ENCODE measurements around the gene ZNF415.
"Not testable (repeated sequence)": the region's sequence is repeated elsewhere in the genome, so short reads cannot be mapped to it uniquely, and the experiment has no call there.

ZNF415 gene

DNA sequence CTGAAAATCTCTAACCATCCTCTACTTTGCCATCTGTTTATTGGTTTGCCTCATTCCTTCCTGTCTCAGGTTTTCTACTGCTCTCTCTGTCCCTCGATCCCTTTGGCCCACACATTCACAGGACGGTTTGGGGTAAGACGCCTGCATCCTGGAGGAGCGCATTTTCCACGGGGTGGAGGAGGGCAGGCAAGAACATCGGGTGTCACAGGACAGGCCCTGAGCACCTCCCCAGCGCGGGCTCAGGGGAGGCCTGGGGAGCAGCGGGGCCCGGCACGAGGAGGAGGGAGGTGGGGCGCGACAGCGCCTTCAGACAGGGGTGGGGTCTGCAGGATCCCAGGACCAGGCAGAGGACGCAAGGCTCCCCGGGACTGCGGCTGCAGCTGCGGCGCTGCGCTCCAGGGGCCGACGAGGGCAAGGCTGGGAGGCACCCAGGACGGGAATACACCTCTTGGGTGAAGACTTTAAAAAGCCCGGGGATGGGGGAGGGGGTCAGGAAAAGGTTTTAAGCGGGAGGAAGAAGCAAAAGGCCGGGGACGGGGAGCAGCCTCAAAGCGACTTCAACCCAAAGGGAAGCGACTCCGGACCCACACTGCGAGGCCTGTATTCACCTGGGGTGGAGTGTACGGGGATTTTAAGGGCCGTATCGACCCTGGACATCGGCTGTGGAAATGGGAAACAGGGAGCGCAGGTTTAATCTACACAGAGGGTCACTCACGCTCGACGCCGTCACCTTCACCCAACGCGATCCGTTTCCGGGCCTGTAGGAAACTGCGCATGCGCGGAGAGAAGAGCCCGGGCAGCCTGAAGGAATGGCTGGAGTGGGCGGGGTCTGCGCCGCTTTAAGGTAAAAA lies at the start of gene ZNF415:
Gene ZNF415, minus strand, starts transcription at position 770 of the 851 bp plus-strand sequence. CDS start 10,234 bp downstream, outside the sequence.
- no peak for DNase-seq

DNA sequence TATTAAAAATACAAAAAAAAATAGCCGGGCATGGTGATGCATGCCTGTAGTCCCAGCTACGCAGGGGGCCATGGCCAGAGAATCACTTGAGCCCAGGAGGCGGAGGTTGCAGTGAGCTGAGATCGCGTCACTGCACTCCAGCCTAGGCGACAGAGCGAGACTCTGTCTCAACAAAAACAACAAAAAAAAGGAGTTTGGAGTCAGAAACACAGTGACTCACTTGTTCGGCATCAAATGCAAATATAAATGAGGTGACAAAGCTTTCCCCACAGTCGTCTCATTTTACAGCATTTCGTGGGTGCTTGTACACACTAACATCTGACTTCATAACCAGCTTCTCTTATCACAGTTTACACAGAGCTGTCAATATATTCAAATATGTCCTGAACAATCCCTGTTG lies 49.5 kb upstream of the ZNF415 start:
- no peak for DNase-seq

DNA sequence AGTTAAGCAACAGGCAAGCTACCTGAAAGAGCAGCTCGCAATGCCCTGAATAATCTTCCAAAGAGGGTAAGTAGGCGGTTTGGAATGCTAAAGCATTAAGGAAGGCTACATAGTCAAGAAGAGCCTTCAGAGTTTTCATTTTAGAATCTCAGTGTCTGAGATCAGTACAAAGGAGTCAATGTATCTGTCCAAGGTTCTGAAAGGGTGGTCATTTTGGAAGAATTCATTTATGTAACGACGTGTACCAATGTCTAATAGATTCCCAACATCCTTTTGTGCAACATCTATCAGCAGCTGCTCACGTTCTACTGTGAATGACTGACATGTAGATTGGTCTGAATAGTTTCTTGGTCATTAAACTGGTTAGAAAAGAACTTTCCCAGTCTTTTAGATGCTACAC lies 45.3 kb upstream of the ZNF415 start:
- DNase-seq = no peak

DNA sequence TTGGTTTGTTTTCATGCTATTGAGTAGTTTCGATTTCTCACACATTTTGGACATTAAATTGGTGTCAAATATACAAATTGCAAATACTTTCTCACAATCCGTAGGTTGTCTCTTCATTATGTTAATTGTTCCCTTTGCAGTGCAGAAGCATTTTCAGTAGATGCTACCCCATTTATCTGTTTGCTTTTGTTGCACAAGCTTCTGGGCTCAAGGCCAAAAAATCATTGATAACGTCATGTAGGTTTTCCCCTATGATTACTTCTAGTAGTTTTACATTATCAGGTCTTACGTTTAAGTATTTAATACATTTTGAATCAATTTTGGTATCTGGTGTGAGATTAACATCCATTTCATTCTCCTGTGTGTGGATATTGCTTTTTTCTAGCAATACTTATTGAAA lies 40.2 kb upstream of the ZNF415 start:
- DNase-seq = no peak

DNA sequence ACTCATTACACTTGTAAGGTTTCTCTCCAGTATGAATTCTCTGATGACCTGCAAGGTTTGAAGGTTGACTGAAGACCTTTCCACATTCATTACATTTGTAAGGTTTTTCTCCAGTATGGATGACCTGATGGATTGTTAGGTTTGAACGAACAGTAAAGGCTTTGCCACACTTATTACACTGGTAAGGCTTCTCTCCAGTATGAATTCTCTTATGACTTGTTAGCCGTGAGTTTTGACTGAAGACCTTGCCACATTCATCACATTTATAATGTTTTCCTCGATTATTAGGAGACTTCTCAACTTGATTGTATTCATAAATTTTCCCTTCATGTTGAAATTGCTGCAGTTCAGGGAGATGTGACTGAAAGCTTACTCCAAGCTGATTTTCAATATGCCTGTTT lies 33.0 kb upstream of the ZNF415 start:
- DNase-seq = no peak

DNA sequence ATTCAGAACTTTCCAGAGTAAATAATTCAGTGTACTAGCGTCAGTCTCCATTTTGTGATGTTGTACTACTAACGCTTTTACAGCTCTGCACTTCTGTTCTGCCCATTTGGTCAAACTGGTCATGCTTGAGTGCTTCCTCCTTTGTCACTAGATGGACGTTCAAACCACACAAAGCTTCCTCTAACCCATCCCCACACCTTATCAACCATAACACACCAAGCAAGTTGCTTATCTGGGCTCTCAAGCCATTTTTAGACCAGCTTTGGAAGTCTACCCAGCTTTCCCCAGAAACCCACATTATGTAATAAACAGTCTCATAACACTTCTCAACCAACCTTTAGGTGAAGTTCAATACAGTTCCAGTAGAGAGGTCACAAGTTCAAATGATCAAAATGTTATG lies 28.4 kb upstream of the ZNF415 start:
- DNase-seq = no peak

DNA sequence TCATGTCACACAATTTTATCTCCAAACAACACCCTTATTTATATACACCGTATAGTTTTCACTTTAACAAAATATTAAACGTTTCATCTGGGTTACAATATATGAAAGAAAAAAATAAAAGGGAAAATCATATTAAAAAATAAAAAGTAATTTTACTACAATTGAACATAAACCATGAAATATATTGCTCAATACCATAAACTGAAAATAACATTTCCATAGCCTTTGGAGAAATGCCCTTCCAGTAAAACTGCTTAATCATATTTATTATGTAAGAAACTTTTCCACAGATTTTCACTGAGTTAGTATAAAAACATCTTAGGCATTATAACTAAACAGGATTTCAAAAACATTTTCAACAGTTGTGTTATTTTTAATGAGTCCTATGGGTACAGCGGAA lies 27.6 kb upstream of the ZNF415 start:
- no peak for DNase-seq

DNA sequence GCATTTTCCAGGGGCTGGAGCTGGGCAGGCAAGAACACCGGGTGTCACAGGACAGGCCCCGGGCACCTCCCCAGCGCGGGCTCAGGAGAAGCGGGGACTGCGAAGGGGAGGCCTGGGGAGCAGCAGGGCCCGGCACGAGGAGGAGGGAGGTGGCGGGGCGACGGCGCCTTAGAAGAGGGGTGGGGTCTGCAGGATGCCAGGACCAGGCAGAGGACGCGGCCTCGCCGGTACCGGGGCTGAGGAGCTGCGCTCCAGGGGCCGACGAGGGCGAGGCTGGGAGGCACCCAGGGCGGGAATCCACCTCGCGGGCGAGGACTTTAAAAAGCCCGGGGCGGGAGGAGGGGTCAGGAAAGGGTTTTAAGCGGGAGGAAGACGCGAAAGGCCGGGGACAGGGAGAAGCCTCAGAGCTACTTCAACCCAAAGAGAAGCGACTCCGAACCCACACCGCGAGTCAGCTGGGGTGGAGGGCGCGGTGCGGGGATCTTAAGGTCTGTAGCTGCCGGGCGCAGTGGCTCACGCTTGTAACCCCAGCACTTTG lies 25.5 kb upstream of the ZNF415 start:
- DNase-seq = no peak

DNA sequence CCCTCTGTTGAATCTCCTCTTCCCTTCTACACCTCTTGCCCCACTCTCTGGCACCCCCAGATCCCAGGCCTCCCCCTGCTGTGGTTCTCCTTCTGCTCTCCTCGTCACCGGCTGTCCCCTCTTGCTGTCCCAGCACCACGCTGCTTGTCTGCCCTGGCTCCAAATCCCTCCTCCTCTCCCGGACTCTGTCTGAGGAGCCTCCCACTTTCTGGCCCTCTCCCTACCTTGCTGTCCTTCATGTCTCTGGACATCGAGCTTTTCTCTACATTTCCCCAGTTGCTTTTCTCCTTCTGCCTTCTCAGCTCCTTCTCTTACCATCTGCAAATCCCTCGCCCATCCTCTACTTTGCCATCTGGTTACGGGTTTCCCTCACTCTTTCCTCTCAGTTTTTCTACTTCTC lies 24.9 kb upstream of the ZNF415 start:
- no peak for DNase-seq

DNA sequence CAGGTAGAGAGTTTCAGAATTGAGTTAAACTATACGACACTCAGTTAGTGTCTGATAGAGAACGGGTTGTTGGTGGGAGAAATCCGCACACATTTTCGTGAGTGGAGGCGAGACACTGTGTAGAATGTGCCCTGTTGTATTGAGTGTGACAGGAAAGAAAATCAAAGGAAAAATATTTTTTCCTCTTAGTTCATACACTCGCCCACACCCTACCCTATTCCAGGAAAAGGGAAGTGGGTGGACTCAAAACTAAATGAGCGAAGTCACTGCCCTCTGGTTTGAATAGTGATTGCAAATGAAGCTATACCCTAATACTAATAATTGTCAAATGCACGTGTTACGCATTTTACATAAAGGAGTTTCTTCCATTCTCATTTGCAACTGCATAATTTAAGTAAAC lies 24.1 kb upstream of the ZNF415 start:
- no peak for DNase-seq

DNA sequence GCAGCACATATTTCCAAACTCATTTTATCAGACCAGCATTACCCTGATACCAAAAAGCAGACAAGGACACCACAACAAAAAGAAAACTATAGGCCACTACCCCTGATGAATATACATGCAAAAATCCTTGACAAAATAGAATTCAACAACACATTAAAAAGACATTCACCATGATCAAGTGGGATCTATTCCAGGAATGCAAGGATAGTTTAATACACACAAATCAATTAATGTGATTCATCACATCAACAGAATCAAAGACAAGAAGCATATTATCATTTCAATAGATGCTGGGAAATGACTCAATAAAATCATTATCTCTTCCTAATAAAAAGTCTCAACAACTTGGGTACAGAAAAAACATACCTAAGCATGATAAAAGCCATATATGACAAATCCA lies 14.9 kb upstream of the ZNF415 start:
- no peak for DNase-seq

DNA sequence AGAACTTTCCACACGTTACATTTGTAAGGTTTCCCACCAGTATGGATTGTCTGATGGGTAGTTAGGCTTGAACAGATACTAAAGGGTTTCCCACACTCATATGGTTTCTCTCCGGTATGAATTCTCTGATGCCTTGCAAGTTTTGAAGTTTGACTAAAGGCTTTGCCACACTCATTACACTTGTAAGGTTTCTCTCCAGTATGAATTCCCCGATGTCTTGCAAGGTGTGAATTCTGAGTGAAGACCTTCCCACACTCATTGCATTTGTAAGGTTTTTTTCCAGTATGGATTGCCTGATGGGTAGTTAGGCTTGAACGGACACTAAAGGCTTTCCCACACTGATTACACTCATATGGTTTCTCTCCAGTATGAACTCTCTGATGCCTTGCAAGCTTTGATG lies 7.6 kb upstream of the ZNF415 start:
- no peak for DNase-seq

DNA sequence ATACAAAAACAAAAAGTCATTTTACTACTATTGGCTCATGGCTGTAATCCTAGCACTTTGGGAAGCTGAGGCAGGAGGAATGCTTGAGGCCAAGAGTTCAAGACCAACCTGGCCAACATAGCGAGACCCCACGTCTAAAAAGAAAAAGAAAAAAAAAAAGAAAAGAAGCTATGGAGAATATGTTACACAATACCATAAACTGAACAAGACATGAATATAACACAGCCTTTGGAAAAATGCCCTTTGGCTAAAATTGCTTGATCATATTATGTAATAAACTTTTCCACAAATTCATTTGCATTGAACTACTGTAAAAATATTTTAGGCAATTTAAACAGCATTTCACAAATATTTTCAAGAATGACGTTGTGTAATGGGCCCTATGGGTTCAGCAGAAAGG lies 3.7 kb upstream of the ZNF415 start:
- no peak for DNase-seq

DNA sequence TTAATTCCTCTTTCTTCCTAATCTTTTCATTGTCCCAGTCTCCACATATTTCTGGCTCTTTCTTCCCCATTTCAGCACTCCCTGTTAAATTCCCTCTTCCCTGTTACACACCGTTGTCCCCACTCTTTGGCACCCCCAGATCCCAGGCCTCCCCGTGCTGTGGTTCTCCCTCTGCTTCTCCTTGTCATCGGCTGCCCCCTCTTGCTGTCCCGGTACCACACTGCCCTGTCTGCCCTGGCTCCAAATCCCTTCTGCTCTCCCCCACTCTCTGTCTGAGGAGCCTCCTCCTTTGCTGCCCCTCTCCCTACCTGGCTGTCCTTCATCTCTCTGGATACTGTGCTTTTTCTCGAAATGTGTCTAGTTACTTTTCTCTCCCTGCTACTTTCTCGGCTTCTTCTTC lies 983 bp downstream of the ZNF415 start:
- DNase-seq = no peak

DNA sequence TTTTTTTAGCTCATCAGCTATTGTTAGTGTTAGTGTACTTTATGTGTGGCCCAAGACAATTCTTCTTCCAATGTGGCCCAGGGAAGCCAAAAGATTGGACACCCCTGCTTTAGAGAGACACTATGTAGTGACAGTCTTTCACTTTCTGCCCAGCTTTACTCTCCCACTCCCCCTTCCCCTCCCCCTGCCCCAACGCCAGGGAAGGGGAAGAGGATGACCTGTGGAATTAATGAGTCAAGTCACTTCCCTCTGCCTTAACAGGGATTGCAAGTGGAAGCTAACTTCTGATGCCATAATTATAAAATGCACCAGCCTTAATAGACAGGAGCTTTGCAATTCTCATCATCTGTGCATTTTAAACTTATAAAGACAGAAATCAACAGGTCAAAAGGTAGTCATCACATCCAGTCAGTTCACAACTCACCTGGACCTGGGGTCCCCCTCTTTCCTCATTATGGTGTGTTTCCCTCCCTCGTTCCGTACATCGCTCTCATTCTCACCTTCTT lies 1.6 kb downstream of the ZNF415 start:
- no peak for DNase-seq

DNA sequence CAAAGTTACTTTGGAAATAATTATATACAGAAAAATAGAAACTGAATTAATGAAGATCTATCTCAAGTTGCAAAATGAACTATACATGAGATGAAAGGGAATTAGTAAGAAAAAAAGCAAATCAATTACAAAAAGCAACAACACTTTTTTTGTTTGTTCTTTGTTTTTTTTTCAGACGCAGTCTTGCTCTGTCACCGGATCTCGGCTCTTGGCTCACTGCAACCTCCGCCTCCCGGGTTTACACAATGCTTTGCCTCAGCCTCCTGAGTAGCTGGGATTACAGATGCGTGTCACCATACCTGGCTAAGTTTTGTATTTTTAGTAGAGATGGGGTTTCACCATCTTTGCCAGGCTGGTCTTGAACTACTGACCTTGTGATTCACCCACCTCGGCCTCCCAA lies 2.2 kb downstream of the ZNF415 start:
- DNase-seq = no peak

DNA sequence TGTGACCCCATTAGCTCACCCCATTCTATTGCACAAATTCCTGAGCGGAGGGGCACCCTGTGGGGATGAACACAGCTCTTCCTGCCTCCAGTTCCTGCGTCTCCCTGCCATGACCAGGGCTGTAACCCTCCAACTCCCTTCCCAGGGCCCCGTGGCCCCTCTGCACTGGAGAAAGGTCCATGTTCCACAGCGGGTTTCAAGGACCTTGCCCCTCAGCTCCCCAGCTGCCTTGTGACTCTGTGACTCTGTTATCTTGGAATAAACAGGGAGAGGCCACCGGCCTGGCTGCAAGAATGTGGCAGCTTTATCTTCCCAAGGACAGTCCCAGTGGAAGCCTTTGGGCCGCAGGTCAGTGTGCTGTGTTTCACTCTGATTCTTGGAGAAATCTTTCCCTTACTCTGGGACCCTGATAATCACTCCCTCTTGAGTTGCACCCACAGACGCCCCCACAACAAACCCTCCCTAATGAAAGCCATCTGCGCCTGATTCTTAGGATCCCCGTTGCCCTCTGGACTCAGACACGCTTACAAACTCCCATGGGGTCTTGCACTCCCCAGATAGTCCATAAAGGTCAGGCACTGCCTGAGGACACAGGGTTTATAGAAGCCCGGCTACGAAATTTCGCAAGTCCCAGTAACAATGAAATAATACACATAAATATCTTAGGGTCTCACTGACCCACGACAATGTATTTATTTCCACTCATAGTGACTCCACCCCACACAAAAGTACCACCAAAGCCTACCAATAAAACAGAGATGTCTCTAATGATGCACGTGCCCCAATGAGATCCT lies 5.8 kb downstream of the ZNF415 start:
- not testable (repeated sequence) for DNase-seq

DNA sequence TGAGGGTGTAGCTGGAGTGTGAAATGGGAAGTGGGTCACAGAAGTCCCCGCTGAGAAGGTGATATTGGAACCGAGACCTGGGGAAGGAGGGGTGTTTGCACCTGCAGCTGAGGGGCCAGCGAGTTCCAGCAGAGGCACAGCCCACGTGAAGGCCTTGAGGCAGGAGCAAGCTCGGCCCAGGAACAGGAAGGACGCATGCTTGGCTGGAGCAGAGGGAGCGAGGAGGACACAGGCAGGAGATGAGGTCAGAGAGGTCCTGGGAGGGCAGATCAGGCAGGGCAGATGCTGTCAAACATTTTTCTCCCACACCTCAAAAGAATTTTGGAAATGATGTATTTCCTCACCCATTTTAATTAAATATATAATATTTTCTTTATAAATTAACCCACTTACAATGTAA lies 9.3 kb downstream of the ZNF415 start:
- DNase-seq = no peak

DNA sequence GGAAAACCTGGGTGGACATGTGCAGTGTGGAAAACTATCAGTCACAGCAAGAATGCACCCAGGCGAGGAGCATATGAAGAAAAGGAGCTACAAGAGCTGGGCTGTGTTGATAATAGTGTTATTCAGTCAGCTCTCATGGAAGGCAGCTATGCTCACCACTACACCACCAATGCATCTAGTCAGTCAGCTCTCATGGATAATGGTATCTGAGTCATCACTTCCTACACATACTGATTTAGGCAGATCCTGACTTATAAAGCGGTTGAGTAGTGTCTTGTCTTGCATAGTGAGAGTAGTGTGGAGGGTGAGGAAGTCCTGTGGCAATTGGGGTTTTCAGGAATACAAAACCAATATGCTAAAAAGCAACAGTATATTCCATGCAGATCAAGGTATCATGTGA lies 20.4 kb downstream of the ZNF415 start:
- DNase-seq = no peak

DNA sequence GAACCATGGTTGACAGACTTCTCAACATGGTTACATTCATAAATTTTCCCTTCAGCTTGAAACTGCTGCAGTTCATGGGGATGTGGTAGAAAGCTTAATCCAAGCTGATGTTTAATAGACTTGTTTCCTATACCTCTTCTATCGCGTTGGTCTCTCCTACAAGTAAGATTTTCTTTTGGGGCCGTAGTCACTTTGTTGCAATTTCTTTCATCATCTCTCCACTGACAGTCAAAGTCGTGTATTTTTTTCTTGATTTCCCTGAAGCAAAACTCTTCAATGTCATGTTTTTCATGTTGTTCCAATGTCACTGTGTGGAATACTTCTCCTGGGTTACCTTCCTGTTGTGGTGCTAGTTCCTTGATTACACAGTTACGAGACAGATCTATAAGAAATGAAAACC lies 23.2 kb downstream of the ZNF415 start:
- no peak for DNase-seq

DNA sequence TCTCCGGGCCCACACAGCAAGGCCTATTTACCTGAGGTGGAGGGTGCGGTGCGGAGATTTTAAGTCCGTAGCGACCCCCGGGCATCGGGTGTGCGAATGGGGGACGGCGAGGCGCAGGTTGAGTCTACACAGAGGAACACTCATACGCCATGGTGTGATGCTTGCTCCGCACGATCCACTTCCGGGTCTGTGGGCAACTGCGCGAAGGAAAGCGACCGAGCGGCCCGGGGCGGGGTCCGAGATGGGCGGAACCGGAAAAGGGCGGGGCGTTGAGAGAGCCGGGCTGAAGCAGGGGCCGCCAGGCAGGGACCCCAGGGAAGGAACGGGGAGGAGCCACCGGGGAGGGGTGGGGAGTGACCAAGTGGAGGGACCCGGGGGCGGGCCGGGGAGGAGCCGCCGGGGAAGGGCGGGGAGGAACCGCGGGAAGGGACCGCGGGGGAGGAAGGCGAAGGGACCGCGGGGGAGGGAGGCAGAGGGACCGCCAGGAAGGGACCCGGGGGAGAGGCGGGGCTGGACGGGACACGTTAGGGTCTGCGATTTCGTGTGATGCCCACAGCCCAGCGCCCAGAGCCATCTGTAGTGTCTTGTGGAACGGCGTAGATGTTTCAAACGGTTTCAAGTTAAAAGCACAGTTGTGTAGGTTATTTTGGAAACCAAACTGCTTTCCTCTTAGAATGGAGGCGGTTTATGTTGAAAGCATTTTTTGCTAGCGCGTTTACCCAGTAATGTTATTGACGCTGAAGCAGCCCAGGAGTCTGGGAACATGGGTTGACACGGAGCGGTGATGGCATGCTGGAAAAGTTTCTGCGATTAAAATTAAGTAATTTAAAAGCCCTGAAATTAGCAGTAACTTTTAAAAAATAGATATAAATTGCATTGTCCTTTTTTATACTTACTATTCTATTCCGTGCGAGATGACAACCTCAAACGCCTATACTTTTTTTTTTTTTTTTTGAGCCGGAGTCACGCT lies 29.2 kb downstream of the ZNF415 start, which contains the start of gene ZNF160:
Gene ZNF160, minus strand, starts transcription at position 189 of the 970 bp plus-strand sequence. CDS start 17,146 bp downstream, outside the sequence.
- peak; percentile 88 for DNase-seq

DNA sequence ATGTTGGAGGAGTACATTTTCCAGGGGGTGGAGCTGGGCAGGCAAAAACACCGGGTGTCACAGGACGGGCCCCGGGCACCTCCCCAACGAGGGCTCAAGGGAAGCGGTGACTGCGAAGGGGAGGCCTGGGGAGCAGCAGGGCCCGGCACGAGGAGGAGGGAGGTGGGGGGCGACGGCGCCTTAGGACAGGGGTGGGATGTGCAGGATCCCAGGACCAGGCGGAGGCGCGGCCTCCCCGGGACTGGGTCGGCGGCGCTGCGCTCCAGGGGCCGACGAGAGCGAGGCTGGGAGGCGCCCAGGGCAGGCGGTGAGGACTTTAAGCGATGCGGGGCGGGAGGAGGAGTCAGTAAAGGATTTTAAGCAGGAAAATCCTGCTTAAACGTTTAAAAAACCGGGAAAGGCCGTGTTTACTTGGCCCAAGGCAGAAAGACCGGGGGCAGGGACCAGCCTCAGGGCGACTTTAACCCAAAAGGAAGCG lies 29.9 kb downstream of the ZNF415 start:
- no peak for DNase-seq

Data from NCI-H2107 (cell line).